ENCODE data around the gene TBL1XR1. TPM values are rescaled to one million over a fixed set of nuclear protein-coding genes. Genes with fewer than 3 reads are reported as not detected.

The TBL1XR1 gene
- total RNA-seq, 1 donor from 2014 or later, result 153 TPM

DNA sequence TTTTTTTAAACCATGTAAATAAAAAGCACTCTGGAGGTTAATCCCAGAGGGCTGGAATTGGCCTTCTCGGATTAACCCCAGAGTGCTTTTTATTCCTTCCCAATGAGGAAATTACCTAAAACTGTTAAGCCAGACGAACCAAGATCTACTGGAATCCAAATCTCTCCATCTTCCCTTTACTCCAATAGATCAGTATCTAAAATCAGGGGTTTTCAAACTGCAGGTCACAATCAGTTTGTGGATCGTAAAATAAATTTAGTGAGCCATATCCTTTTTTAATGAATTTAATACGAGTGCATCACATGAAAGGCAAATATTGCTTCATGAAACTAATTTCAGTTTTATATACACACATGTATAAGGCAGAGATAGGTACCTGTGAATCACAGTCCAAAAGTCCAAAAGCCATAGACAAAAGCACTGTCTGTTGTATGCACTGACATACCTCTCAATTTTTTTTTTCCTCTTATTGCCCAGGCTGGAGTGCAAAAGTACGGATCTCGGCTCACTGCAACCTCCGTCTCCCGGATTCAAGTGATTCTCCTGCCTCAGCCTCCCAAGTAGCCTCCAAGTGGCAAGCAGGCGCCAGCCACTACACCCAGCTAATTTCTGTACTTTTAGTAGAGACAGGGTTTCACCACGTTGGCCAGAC, 61.3 kb downstream of the TBL1XR1 start:
- no peaks in the 10 kb centered on the region for H3K27me3 Mint-ChIP-seq (ENCODE audit: low read depth)
- H3K27ac Mint-ChIP-seq (ENCODE audit: unreplicated experiment), result no peak overlapping the region
- no peak overlapping the region for H3K4me3 Mint-ChIP-seq
- no peaks in the 10 kb centered on the region for H3K9me3 Mint-ChIP-seq
- no peak for DNase-seq (ENCODE audit: low read depth, low spot score)
- H3K4me1 Mint-ChIP-seq, result peaks cover 38% of the 10 kb centered on the region
- TF ChIP-seq, protein P1, sequence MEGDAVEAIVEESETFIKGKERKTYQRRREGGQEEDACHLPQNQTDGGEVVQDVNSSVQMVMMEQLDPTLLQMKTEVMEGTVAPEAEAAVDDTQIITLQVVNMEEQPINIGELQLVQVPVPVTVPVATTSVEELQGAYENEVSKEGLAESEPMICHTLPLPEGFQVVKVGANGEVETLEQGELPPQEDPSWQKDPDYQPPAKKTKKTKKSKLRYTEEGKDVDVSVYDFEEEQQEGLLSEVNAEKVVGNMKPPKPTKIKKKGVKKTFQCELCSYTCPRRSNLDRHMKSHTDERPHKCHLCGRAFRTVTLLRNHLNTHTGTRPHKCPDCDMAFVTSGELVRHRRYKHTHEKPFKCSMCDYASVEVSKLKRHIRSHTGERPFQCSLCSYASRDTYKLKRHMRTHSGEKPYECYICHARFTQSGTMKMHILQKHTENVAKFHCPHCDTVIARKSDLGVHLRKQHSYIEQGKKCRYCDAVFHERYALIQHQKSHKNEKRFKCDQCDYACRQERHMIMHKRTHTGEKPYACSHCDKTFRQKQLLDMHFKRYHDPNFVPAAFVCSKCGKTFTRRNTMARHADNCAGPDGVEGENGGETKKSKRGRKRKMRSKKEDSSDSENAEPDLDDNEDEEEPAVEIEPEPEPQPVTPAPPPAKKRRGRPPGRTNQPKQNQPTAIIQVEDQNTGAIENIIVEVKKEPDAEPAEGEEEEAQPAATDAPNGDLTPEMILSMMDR (conservative IDR thresholded peaks at IDR 0.05), result no peak
- H3K36me3 Mint-ChIP-seq (ENCODE audit: low read depth), result peaks cover 9% of the 10 kb centered on the region

DNA sequence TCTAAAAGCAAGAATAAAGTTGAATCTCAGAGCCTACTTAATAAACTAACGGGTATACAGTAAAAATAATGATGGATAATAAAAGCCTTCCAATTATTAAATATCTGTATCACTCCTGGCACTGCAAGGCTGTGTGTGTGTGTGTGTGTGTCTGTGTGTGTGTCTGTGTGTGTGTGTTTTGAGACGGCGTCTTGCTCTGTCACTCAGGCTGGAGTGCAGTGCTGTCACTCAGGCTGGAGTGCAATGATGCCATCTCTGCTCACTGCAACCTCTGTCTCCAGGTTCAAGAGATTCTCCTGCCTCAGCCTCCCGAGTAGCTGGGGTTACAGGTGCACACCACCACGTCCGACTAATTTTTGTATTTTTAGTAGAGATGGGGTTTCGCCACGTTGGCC, 62.5 kb downstream of the TBL1XR1 start:
- no peaks in the 10 kb centered on the region for H3K27me3 Mint-ChIP-seq (ENCODE audit: low read depth)
- no peak for DNase-seq (ENCODE audit: low read depth, low spot score)
- no peak overlapping the region for H3K4me3 Mint-ChIP-seq
- H3K9me3 Mint-ChIP-seq, result no peaks in the 10 kb centered on the region
- no peak overlapping the region for H3K27ac Mint-ChIP-seq (ENCODE audit: unreplicated experiment)
- H3K36me3 Mint-ChIP-seq (ENCODE audit: low read depth), result peaks cover 9% of the 10 kb centered on the region
- TF ChIP-seq, protein P1 (conservative IDR thresholded peaks at IDR 0.05), result no peak
- peaks cover 45% of the 10 kb centered on the region for H3K4me1 Mint-ChIP-seq

DNA sequence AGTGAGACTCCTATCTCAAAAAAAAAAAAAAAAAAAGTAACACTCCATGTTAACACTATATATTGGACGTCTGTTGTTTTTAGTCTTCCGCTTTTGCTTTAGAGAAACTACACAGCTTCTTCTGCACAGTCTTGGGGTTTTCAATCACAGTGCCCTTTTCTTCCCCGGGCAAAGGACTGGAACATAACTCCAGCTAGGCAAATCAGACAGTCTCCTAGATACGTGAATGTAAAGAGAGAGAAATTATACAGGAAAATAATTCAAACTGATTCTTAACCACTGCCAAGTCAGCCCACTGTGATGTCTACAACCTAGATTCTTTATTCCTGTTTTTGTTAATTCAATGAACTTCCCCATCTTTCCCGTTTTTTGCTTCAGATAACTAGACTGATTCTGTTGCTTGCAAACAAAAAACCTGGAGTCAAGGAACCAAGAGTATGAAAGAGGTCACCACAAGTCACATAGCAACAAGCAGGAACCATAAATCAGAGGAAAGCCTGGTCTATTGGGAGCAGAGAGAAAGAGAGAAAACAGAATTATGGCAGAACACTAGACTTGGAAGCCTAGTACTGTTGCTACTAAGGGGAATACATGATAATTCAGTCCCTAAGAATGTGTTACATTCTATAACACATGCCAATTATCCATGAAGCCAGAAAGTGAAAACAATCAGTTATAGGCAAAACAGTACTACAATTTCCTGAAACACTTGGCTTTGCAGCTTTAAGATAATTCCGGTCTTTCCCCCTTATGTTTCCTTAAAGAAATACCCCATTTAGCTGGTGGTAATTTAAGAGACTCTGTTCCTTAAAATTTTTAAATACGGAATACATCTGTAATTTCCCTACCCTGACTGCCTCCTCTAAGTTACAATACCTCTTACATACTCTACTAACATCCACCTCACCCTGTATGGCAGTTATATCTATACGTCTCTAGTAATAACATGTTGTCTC, 63.1 kb downstream of the TBL1XR1 start:
- Mint-ChIP-seq H3K4me1 (peaks cover 45% of the 10 kb centered on the region), H3K36me3 (ENCODE audit: low read depth) (peaks cover 9% of the 10 kb centered on the region)

DNA sequence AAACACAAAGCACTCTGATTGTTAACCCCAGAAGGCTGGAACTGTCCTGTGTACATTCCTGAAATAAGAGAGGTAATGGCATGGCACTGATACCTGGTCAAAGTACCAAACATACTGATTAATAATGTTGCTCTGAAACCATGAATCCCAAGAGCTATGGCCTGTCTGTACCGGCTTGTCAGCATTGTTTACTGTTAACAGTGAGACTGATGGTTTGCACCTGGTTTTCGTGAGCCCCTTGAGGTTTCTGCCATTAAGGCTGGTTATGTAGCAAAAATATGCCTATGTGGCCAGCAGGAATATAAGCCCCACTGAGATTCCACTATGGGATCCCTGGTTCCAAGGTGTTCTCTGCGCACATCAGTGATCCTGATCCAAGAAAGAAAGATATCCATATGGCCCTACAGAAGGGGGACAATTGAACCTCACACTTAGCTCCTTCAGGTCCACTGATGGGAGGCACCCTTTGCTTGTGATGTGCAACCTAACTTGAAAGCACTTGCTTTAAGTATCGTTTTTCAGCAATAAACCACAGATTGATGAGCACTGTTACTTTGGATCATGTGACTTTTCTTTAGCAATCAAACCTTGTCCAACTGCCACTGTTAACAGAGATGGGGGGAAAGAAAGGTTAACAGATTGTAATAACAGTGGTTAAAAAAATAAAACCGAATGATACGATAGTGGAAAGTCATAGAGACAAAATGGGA, 65.2 kb downstream of the TBL1XR1 start:
- TF ChIP-seq, protein P1 (conservative IDR thresholded peaks at IDR 0.05), result no peak
- no peaks in the 10 kb centered on the region for H3K9me3 Mint-ChIP-seq
- no peak for DNase-seq (ENCODE audit: low read depth, low spot score)
- H3K4me3 Mint-ChIP-seq, result no peak overlapping the region
- no peaks in the 10 kb centered on the region for H3K27me3 Mint-ChIP-seq (ENCODE audit: low read depth)
- peaks cover 9% of the 10 kb centered on the region for H3K36me3 Mint-ChIP-seq (ENCODE audit: low read depth)
- no peak overlapping the region for H3K27ac Mint-ChIP-seq (ENCODE audit: unreplicated experiment)
- H3K4me1 Mint-ChIP-seq, result peaks cover 43% of the 10 kb centered on the region

More for the DNA sequence above, 63.1 kb downstream of the TBL1XR1 start:
- no peak for DNase-seq (ENCODE audit: low read depth, low spot score)
- Mint-ChIP-seq H3K27ac (ENCODE audit: unreplicated experiment) (peak overlapping the region; percentile 48), H3K4me3 (no peak overlapping the region), H3K27me3 (ENCODE audit: low read depth) (no peaks in the 10 kb centered on the region), H3K9me3 (no peaks in the 10 kb centered on the region)
- TF ChIP-seq, protein P1 (conservative IDR thresholded peaks at IDR 0.05), result no peak

DNA sequence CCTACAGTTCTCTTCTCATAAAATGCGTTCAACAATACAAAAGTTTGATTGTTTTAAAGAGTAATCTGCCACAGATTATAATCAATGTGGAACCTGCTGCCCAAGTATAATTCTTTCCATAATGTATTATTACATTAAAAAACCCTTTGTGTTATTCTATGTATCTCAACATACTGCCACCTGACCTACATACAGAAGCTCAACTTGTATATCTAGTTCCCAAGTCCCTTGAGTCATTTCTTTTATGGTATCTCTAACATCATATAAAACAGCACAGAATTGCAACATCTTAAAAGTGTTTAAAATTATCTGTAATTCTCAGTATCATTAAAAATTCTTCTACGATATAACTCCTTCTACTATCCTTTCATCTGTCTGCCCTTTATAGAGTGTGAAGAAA, 70.3 kb downstream of the TBL1XR1 start:
- DNase-seq (ENCODE audit: low read depth, low spot score), result no peak
- Mint-ChIP-seq H3K27me3 (ENCODE audit: low read depth) (no peaks in the 10 kb centered on the region), H3K9me3 (no peaks in the 10 kb centered on the region), H3K27ac (ENCODE audit: unreplicated experiment) (no peak overlapping the region), H3K4me3 (no peak overlapping the region), H3K36me3 (ENCODE audit: low read depth) (peaks cover 8% of the 10 kb centered on the region), H3K4me1 (peaks cover 56% of the 10 kb centered on the region)
- TF ChIP-seq, protein P1 (conservative IDR thresholded peaks at IDR 0.05), result no peak

Data from neural crest cell (in vitro differentiated cells).